ENCODE data around the gene HOXB2. TPM values are rescaled to one million over a fixed set of nuclear protein-coding genes. Genes with fewer than 3 reads are reported as not detected.

HOXB2 gene
- total RNA-seq, 2 donors from 2014 or later, result 4.8 to 5.5 TPM

DNA sequence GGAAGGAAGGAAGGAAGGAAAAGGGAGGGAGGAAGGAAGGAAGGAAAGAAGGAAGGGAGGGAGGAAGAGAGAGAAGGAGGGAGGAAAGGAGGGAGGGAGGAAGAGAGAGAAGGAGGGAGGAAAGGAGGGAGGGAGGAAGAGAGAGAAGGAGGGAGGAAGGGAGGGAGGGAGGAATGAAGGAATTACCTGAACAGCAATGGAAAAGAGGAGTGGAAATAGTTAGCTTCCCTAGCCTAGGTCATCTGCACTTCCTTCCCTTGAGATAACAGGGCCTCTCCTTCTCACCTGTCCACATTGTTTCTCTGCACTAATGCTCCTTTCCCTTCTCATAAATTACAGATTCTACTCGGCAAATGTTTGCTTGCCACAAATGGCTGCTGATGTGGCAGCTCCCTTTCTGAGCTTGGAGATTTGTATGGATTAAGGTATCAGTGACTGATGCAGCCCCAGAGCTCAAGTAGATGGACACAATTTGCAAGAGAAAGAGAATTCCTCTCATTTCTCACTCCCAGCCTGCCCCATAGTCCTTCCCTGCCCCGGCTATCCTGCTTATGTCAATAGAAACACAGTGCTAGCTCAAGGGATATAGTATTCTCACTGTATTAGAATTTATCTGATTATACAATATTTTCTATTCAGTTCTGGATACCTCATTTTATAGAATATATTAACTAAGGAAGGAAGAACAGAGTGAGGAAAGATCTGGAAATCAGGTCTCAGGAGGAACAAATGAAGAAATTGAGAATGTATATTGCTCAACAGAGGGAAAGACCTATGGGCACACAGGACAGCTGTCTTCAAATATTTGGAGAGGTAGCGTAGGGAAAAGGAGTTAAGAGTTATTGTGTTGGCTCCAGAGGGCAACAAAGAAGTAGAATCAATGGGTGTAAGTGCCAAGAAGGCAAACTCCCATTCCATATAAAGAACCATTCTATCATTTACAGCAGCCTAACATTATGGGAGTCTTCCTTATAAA lies 28.7 kb downstream of the HOXB2 start:
- no peaks in the 10 kb centered on the region for H3K27me3 ChIP-seq
- H3K27ac ChIP-seq, result no peak overlapping the region

GRCh38 chr17:48514477-48514876 lies 30.4 kb downstream of the HOXB2 start:
- H3K36me3 ChIP-seq, result no peaks in the 10 kb centered on the region
- no peaks in the 10 kb centered on the region for H3K27me3 ChIP-seq
- H3K4me1 ChIP-seq, result no peaks in the 10 kb centered on the region
- H3K9me3 ChIP-seq, result no peaks in the 10 kb centered on the region
- TF ChIP-seq CTCF (IDR thresholded peaks at IDR 0.05), result no peak
- H3K27ac ChIP-seq, result no peak overlapping the region
- DNase-seq (ENCODE audit: low spot score), result no peak
- H3K4me3 ChIP-seq, result no peak overlapping the region

More for the DNA sequence above, 28.7 kb downstream of the HOXB2 start:
- no peaks in the 10 kb centered on the region for H3K36me3 ChIP-seq
- no peaks in the 10 kb centered on the region for H3K4me1 ChIP-seq
- DNase-seq (ENCODE audit: low spot score), result no peak
- TF ChIP-seq CTCF (IDR thresholded peaks at IDR 0.05), result no peak
- H3K4me3 ChIP-seq, result no peak overlapping the region
- H3K9me3 ChIP-seq, result no peaks in the 10 kb centered on the region

DNA sequence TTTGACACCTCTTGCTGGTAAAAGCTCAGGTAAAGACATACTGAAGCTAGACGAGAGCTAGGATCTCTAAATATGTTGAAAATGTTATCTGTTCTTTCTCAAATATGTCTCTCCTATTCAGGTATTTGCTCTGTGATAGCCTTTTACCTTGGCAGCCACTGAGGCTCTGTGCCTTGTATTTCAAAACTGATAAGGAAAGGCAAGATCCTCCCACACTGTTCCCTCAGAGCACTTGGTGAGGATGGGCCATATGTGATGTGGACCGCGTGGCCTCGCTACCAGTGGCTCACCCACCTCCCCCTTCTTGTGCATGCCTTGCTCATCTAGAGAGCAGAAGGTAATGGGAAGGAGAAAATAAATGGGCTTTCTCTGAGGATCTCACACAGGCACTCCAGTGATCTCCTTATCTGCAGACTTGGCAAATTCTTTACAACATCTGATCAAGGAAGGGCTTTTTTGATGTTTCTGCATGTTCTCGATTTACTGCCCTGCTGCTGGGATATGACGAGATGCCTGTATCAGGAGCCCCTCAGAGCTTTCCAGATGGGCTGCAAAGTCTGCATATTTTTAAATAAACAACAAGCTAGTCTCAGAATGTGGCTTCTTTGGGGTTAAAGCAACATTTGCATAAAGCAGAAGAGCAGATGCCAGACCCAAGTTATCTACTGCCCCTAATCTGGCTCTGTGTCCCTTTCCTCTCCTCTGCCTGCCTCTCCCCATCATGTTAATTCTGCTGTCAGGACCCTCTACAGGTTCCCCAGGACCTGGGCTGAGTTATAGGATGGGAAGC lies 31.0 kb downstream of the HOXB2 start:
- TF ChIP-seq CTCF (IDR thresholded peaks at IDR 0.05), result no peak
- Histone ChIP-seq H3K9me3 (no peaks in the 10 kb centered on the region), H3K27me3 (no peaks in the 10 kb centered on the region), H3K27ac (no peak overlapping the region), H3K36me3 (no peaks in the 10 kb centered on the region), H3K4me1 (no peaks in the 10 kb centered on the region), H3K4me3 (no peak overlapping the region)
- DNase-seq (ENCODE audit: low spot score), result no peak

DNA sequence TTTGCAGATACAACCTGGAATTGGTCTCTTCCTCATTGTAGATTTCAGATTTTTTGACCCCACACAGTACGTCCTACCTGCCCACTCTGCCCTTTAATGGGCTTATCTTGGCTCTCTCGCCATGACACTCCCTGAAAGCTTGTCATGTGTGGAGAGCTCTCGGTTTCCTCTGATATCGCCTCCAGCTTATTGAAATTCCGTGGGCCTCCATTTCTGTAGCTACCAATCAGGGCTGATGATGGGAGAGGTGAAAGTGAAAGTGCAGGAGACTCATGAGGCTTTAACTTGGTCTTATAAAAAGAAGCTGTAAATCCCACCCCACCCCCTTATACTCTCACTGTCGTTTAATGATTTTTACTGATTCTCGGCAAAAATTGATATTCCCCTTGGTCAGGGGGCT lies 31.8 kb downstream of the HOXB2 start:
- no peak for TF ChIP-seq CTCF (IDR thresholded peaks at IDR 0.05)
- H3K27me3 ChIP-seq, result no peaks in the 10 kb centered on the region

GRCh38 chr17:48510761-48511604 lies 33.9 kb downstream of the HOXB2 start:
- no peak for DNase-seq (ENCODE audit: low spot score)
- H3K9me3 ChIP-seq, result no peaks in the 10 kb centered on the region
- H3K36me3 ChIP-seq, result no peaks in the 10 kb centered on the region
- H3K4me1 ChIP-seq, result no peaks in the 10 kb centered on the region
- no peak overlapping the region for H3K4me3 ChIP-seq
- TF ChIP-seq CTCF (IDR thresholded peaks at IDR 0.05), result no peak
- no peak overlapping the region for H3K27ac ChIP-seq
- H3K27me3 ChIP-seq, result no peaks in the 10 kb centered on the region

More for the DNA sequence above, 31.8 kb downstream of the HOXB2 start:
- no peak overlapping the region for H3K4me3 ChIP-seq
- no peak overlapping the region for H3K27ac ChIP-seq
- DNase-seq (ENCODE audit: low spot score), result no peak
- H3K9me3 ChIP-seq, result no peaks in the 10 kb centered on the region
- no peaks in the 10 kb centered on the region for H3K4me1 ChIP-seq
- H3K36me3 ChIP-seq, result no peaks in the 10 kb centered on the region
